Astrocyte of the cerebellum (primary cell): ENCODE measurements around the gene N4BP2.

Experiments
- DNase-seq: peaks from one replicate; pipeline ENCODE4 v3.0.0-alpha.2; 2011; ENCODE audit warnings: low read depth
- H3K4me3 ChIP-seq: 2 replicates; pipeline ENCODE4 v1.5.1; 2011; ENCODE audit warnings: mild to moderate bottlenecking, low read depth, low read length, moderate library complexity
- in situ Hi-C: cut with HindIII; loops from 2 replicates; pipeline ENCODE4 v1.10.0; 2017; ENCODE audit warnings: low sequenced_read_pairs
- TF ChIP-seq, protein P1 (sequence below): IDR thresholded peaks from 2 replicates; pipeline ENCODE4 v1.5.1; 2012; ENCODE audit warnings: low read length, low read depth, moderate library complexity, mild to moderate bottlenecking; ENCODE audit errors: missing control alignments

The N4BP2 gene

GRCh38 chr4:40180356-40180755 lies 123.7 kb downstream of the N4BP2 start:
- peak; percentile 41 for DNase-seq
- in situ Hi-C loops: no loop called here
- no peak overlapping the region for H3K4me3 ChIP-seq
- TF ChIP-seq, protein P1, sequence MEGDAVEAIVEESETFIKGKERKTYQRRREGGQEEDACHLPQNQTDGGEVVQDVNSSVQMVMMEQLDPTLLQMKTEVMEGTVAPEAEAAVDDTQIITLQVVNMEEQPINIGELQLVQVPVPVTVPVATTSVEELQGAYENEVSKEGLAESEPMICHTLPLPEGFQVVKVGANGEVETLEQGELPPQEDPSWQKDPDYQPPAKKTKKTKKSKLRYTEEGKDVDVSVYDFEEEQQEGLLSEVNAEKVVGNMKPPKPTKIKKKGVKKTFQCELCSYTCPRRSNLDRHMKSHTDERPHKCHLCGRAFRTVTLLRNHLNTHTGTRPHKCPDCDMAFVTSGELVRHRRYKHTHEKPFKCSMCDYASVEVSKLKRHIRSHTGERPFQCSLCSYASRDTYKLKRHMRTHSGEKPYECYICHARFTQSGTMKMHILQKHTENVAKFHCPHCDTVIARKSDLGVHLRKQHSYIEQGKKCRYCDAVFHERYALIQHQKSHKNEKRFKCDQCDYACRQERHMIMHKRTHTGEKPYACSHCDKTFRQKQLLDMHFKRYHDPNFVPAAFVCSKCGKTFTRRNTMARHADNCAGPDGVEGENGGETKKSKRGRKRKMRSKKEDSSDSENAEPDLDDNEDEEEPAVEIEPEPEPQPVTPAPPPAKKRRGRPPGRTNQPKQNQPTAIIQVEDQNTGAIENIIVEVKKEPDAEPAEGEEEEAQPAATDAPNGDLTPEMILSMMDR: no peak

GRCh38 chr4:40182001-40182400 lies 125.4 kb downstream of the N4BP2 start:
- H3K4me3 ChIP-seq: no peak overlapping the region
- no peak for DNase-seq
- TF ChIP-seq, protein P1: no peak
- in situ Hi-C loops: no loop called here

GRCh38 chr4:40182954-40183353 lies 126.3 kb downstream of the N4BP2 start:
- in situ Hi-C loops: no loop called here
- no peak for DNase-seq
- no peak overlapping the region for H3K4me3 ChIP-seq
- TF ChIP-seq, protein P1: no peak

- TF ChIP-seq, protein P1: no peak
- H3K4me3 ChIP-seq: no peak overlapping the region
- no peak for DNase-seq
- in situ Hi-C loops: no loop called here
These were observed 127.2 kb downstream of the N4BP2 start for GRCh38 chr4:40183615-40184411.

DNA sequence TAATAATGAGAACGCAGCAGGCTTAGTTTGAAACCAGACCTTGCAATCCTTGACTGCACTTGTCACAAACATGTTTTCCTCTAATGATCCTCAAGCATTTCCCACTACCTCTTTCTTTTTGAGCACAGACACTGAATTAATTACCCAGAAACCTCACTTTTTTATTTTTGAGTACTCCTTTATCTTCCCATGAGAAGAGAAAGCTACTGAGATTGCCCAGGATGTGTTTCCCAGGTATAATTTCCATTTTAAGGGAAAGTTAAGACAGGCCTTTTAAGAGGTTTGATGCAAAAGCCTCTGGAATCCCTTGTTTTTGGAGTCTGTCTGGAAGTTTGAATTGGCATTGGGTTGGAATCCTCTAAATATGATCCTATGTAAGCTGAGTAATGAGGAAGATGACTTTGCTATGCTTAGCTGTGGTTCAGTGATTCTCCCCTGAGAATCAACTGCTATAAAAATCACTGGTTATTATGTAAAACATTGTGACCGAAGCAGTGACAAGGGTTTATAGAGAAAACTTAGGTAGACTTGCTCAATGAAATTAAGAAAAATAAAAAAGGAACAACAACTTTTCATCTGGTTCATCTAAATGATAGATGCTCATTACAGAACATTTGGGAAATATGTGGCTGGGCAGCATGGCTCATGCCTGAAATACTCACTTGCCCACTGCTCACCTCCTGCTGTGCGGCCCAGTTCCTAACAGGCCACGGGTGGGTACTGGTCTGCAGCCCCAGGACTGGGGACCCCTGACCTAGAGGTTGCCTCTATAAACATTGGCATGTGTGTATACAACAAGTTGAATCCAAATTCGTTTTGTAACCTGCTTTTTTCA lies 129.4 kb downstream of the N4BP2 start:
- H3K4me3 ChIP-seq: no peak overlapping the region
- DNase-seq: no peak
- TF ChIP-seq, protein P1: no peak
- in situ Hi-C loops: no loop called here

GRCh38 chr4:40186665-40187014 lies 130.0 kb downstream of the N4BP2 start:
- H3K4me3 ChIP-seq: no peak overlapping the region
- TF ChIP-seq, protein P1: no peak
- in situ Hi-C loops: no loop called here
- DNase-seq: no peak
